Ishikawa (cell line): Measurements from ENCODE around the gene KCNQ1OT1.

Source experiments
- CEBPB ChIP-seq: IDR thresholded peaks from 2 replicates; pipeline ENCODE4 v1.6.1; 2012
- CREB1 ChIP-seq: IDR thresholded peaks from 2 replicates; pipeline ENCODE4 v1.6.1; 2012; ENCODE audit warnings: low read depth
- EGR1 ChIP-seq: IDR thresholded peaks from 2 replicates; pipeline ENCODE4 v1.6.1; 2012
- EP300 ChIP-seq: IDR thresholded peaks from 2 replicates; pipeline ENCODE4 v1.6.1; 2012; ENCODE audit warnings: borderline replicate concordance
- NFIC ChIP-seq: IDR thresholded peaks from 2 replicates; pipeline ENCODE4 v1.6.1; 2012
- RAD21 ChIP-seq: IDR thresholded peaks from 2 replicates; pipeline ENCODE4 v1.6.1; 2012; ENCODE audit warnings: low read depth
- REST ChIP-seq: IDR thresholded peaks from 2 replicates; pipeline ENCODE4 v1.6.1; 2012; ENCODE audit warnings: low read depth, mild to moderate bottlenecking
- TEAD4 ChIP-seq: IDR thresholded peaks from 2 replicates; pipeline ENCODE4 v1.6.1; 2012
- USF1 ChIP-seq: IDR thresholded peaks from 2 replicates; pipeline ENCODE4 v1.6.1; 2012
- ZBTB7A ChIP-seq: IDR thresholded peaks from 2 replicates; pipeline ENCODE4 v1.6.1; 2012; ENCODE audit warnings: low read depth

DNA sequence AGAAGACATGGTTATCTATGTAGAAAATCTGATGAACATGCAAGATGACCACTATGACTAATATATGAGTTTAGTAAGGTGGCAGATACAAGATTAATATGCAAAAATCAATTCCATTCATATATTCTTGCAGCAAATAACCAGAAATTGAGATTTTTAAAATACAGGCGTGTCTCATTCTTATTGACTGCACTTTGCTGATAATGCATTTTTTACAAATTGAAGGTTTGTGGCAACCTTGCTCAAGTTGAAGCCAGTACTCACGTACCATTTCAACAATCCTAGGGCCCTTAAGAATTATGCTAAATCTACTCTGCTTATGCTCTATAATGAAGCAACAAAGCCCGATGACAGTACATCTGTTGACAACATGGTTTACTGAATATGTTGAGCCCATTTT lies 104.6 kb downstream of the KCNQ1OT1 start:
- TF ChIP-seq EP300 (no peak), RAD21 (no peak), ZBTB7A (no peak), EGR1 (no peak), CEBPB (no peak), REST (no peak), NFIC (no peak), USF1 (no peak), TEAD4 (no peak), CREB1 (no peak)
